ENCODE measurements around the gene MRPS27.

Gene MRPS27

DNA sequence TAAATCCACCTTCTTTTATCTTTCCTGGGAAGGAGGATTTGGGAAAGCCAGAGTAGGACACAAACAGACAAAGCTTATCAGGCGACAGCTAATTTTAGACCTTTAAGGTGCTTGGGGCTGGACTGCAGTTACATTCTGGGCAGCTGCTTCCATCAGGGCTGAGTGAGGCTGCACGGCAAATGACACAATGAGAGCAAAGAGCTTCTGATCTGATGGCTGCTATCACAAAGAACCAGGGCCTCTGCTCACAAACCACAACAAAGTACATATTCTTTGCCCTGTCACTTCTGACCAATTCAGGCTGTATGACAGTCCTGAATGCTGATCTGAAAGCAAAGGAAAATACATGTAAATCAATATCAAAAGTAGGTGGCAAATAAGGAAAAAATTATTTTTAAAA is 93.1 kb downstream of the MRPS27 start:
- in situ Hi-C loops (cut with HindIII; ENCODE audit: low sequenced_read_pairs), result no loop called here
- no peak for DNase-seq (ENCODE audit: low read depth)
- TF ChIP-seq, protein P1, sequence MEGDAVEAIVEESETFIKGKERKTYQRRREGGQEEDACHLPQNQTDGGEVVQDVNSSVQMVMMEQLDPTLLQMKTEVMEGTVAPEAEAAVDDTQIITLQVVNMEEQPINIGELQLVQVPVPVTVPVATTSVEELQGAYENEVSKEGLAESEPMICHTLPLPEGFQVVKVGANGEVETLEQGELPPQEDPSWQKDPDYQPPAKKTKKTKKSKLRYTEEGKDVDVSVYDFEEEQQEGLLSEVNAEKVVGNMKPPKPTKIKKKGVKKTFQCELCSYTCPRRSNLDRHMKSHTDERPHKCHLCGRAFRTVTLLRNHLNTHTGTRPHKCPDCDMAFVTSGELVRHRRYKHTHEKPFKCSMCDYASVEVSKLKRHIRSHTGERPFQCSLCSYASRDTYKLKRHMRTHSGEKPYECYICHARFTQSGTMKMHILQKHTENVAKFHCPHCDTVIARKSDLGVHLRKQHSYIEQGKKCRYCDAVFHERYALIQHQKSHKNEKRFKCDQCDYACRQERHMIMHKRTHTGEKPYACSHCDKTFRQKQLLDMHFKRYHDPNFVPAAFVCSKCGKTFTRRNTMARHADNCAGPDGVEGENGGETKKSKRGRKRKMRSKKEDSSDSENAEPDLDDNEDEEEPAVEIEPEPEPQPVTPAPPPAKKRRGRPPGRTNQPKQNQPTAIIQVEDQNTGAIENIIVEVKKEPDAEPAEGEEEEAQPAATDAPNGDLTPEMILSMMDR (IDR thresholded peaks at IDR 0.05; ENCODE audit: low read depth, low read length, missing control alignments), result no peak
- no peak overlapping the region for H3K4me3 ChIP-seq (ENCODE audit: low read depth, low read length)

DNA sequence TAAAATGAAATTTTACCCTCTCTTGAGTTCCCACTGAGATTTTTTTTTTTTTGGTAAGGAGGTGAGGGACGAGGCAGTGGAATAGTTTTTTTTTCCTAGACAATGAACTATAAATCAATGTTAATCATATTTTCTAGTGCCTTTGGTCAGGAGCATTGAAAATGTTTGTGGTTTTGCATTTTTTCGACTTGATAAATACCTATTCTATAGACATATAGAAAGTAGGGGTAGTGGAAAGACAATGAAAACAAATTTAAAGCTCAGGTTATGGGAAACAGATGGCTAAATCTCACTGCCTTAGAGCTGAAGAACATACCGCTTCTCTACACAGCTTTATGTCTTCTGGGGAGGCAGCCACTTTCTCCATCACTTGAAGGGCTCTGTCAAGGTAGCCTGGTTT is 94.3 kb downstream of the MRPS27 start:
- no peak overlapping the region for H3K4me3 ChIP-seq (ENCODE audit: low read depth, low read length)
- TF ChIP-seq, protein P1 (IDR thresholded peaks at IDR 0.05; ENCODE audit: low read depth, low read length, missing control alignments), result no peak
- DNase-seq (ENCODE audit: low read depth), result no peak
- in situ Hi-C loops (cut with HindIII; ENCODE audit: low sequenced_read_pairs), result no loop called here

DNA sequence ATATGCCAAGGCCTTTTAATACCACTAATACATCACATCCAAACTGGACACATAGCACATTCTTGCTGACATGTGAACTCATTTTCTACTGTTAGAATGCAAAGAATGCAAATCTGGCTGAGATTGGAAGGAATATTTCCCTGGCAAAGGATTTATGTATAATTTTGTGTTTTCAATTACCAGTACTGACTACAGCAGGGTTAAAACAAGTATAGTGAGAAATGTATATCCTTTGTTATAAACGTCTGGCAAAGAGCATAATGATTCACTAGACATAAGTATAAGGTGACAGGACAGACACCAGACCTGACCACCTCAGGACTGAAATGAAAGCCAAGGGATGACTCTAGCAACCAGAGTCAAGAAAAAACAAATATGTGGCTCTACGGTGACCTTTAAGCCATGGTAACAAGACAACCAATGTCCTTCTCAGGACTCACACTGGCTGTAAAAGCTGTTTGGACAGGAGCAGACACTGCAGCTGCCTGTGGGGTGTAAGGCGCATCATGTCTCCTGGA is 95.0 kb downstream of the MRPS27 start:
- H3K4me3 ChIP-seq (ENCODE audit: low read depth, low read length), result no peak overlapping the region
- in situ Hi-C loops (cut with HindIII; ENCODE audit: low sequenced_read_pairs), result no loop called here
- DNase-seq (ENCODE audit: low read depth), result no peak
- TF ChIP-seq, protein P1 (IDR thresholded peaks at IDR 0.05; ENCODE audit: low read depth, low read length, missing control alignments), result no peak

DNA sequence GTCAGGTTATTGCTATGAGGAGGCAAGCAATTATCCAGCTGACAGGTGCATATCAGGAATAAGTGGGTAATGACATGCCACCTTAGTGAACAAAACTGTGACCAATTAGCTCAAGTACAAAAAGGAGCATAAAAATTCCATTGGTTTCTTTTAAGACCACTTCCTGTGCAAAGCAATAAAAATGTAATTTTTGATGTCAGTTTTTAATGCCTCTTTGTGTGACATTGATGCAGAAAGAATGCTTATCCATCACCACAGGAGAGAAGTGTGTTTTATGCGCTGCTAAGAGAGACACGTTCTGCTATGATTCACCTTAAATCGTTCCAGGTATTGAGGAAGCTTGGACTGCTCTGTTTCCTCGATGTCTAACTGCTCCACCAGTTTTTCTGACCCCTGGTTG is 96.7 kb downstream of the MRPS27 start:
- no peak for DNase-seq (ENCODE audit: low read depth)
- H3K4me3 ChIP-seq (ENCODE audit: low read depth, low read length), result no peak overlapping the region
- TF ChIP-seq, protein P1 (IDR thresholded peaks at IDR 0.05; ENCODE audit: low read depth, low read length, missing control alignments), result no peak
- in situ Hi-C loops (cut with HindIII; ENCODE audit: low sequenced_read_pairs), result no loop called here

DNA sequence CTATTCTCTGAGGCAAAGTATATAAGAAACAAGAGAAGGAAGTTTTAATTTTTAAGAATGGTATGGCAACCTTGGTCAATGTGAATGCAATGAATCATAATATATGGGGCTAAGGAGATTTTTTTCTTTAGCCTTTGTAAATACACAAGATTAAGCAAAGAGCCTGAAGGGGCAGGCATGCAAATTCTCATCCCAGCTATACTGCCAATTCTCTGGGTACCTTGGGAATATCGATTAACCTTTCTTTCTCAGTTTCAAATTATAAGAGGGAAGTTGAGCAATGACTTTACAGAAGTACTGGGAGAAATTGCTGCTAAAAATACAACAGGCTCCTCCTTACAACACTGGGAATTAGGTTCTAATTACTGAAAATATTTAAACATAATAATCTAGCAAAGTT is 97.5 kb downstream of the MRPS27 start:
- TF ChIP-seq, protein P1 (IDR thresholded peaks at IDR 0.05; ENCODE audit: low read depth, low read length, missing control alignments), result no peak
- no peak for DNase-seq (ENCODE audit: low read depth)
- H3K4me3 ChIP-seq (ENCODE audit: low read depth, low read length), result no peak overlapping the region
- in situ Hi-C loops (cut with HindIII; ENCODE audit: low sequenced_read_pairs), result no loop called here

DNA sequence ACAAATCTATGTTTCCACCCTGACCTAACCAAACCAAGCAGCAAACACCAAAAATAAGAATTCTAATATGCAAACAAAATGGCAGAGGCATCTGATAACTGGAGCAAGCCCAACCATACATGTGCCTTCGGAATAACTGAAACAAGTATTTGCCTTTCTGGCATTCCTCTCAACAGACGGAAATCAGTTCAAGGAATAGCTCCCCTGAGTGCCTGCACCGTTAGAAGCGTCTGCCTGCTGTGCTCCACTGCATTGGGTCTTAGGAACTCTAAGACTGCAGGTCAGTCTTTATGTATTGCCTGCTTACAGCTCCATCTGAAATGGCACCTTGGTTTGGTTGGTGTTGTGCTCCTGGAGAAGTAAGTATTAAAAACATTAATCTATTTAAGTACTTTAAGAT is 98.5 kb downstream of the MRPS27 start:
- no peak for DNase-seq (ENCODE audit: low read depth)
- TF ChIP-seq, protein P1 (IDR thresholded peaks at IDR 0.05; ENCODE audit: low read depth, low read length, missing control alignments), result no peak
- in situ Hi-C loops (cut with HindIII; ENCODE audit: low sequenced_read_pairs), result no loop called here
- H3K4me3 ChIP-seq (ENCODE audit: low read depth, low read length), result no peak overlapping the region

DNA sequence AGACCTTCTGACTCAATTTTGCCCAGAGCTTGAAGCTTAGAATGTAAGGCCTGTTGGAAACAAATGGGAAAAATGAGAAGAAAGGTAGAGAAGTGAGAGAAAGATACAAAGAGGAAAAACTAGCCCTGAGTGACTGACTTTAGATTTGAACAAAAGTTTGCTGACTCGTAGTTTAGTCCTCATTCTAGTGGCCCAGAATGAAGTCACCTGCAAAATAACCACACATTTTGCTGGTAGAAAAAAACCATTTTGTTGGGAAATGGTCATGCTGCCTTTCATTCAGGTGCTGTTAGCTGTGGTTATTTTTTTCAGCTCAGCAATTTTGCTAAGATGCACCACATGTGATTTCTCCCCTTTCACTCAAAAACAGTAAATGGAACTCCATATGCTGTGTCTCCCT is 98.9 kb downstream of the MRPS27 start:
- in situ Hi-C loops (cut with HindIII; ENCODE audit: low sequenced_read_pairs), result no loop called here
- TF ChIP-seq, protein P1 (IDR thresholded peaks at IDR 0.05; ENCODE audit: low read depth, low read length, missing control alignments), result no peak
- no peak overlapping the region for H3K4me3 ChIP-seq (ENCODE audit: low read depth, low read length)
- no peak for DNase-seq (ENCODE audit: low read depth)
